GM12878 (cell line): ENCODE data around the gene CCNJL. TPM values are rescaled to one million over a fixed set of nuclear protein-coding genes. Genes with fewer than 3 reads are reported as not detected.

Source experiments
- ATAC-seq: fragments of 200-7000 bp; cut with Tn5 transposase; 3 replicates; pipeline ENCODE4 v1.9.1; 2020; ENCODE audit warnings: mild to moderate bottlenecking, moderate library complexity
- BruUV-seq: library from RNA; stranded (reverse); fragments of 400-500 nt; replicated peaks from 2 replicates; lab custom pipeline; 2021; lab: Mats Ljungman, UMichigan
- CTCF ChIA-PET: fragments of 300-600 bp; sonication (Branson Sonifier 250); formaldehyde crosslinking; extraction: SDS; loops from one replicate; lab custom pipeline; 2021; ENCODE audit warnings: inconsistent platforms; lab: Yijun Ruan, JAX
- POLR2A ChIA-PET: fragments of 350-600 bp; formaldehyde crosslinking; extraction: SDS; loops from one replicate; lab custom pipeline; 2021; ENCODE audit warnings: inconsistent platforms; lab: Charles Lee
- RAD21 ChIA-PET: fragments of 300-600 bp; sonication (Branson Sonifier 250); formaldehyde crosslinking; loops from one replicate; lab custom pipeline; 2023; ENCODE audit warnings: antibody characterized with exemption; ENCODE audit not compliant: unreplicated experiment; lab: Charles Lee
- SMC1A ChIA-PET: fragments of 300-600 bp; sonication (Branson Sonifier 250); formaldehyde crosslinking; loops from one replicate; lab custom pipeline; 2023; ENCODE audit not compliant: unreplicated experiment, uncharacterized antibody; lab: Charles Lee
- DNase-seq: peaks from one replicate; pipeline ENCODE4 v3.0.0-alpha.2; 2011; ENCODE audit warnings: low read depth, low spot score
- FAIRE-seq: peaks from 3 replicates; lab custom pipeline; 2011; peaks lifted over from hg19 to GRCh38; lab: Jason Lieb, UNC
- H2AFZ ChIP-seq: 2 replicates; pipeline ENCODE4 v1.6.0; 2011; ENCODE audit warnings: low read depth, low read length, control low read depth; ENCODE audit not compliant: control insufficient read depth
- H3K27ac ChIP-seq: 2 replicates; pipeline ENCODE4 v1.5.1; 2011; ENCODE audit warnings: control low read depth; ENCODE audit not compliant: control insufficient read depth, insufficient read depth
- H3K27me3 ChIP-seq, 2 experiments: replicated peaks in 1 of 2; 2 replicates each; pipeline versions ENCODE4 v1.6.0 to v1.6.1; 2011; ENCODE audit warnings: low read length in 1 of 2; ENCODE audit not compliant: control insufficient read depth in 2 of 2, insufficient read depth in 2 of 2
- H3K36me3 ChIP-seq, 2 experiments: 2 replicates each; pipeline ENCODE4 v1.5.1; 2011; ENCODE audit warnings: low read length in 1 of 2; ENCODE audit not compliant: control insufficient read depth in 2 of 2, insufficient read depth in 2 of 2
- H3K4me1 ChIP-seq: 2 replicates; pipeline ENCODE4 v1.6.1; 2011; ENCODE audit warnings: mild to moderate bottlenecking, low read length, moderate library complexity, mixed read lengths; ENCODE audit not compliant: control insufficient read depth, insufficient read depth
- H3K4me2 ChIP-seq: 2 replicates; pipeline ENCODE4 v1.6.0; 2011; ENCODE audit warnings: control low read depth; ENCODE audit not compliant: control insufficient read depth, insufficient read depth
- H3K4me3 ChIP-seq: fragments of 200-600 bp; sonication (generic); 2 replicates; pipeline ENCODE4 v1.5.1; 2016
- H3K79me2 ChIP-seq: 2 replicates; pipeline ENCODE4 v1.6.0; 2011; ENCODE audit warnings: low read length; ENCODE audit not compliant: control insufficient read depth, insufficient read depth
- H3K9ac ChIP-seq: 2 replicates; pipeline ENCODE4 v1.8.0; 2011; ENCODE audit warnings: low read length, control low read depth, mixed read lengths; ENCODE audit not compliant: control insufficient read depth, insufficient read depth
- H3K9me3 ChIP-seq: replicated peaks from 3 replicates; pipeline ENCODE4 v1.5.1; 2011; ENCODE audit warnings: mild to moderate bottlenecking, low read length; ENCODE audit not compliant: control insufficient read depth, insufficient read depth
- H4K20me1 ChIP-seq: 2 replicates; pipeline ENCODE4 v1.6.0; 2011; ENCODE audit not compliant: control insufficient read depth, insufficient read depth
- BCL3 ChIP-seq: IDR thresholded peaks from 2 replicates; pipeline ENCODE4 v1.6.1; 2011; ENCODE audit warnings: borderline replicate concordance, low read depth, mild to moderate bottlenecking, moderate library complexity, low read length; ENCODE audit not compliant: insufficient read depth, poor library complexity, severe bottlenecking
- CEBPB ChIP-seq, 2 experiments: fragments of 150-350 bp in 1 of 2; IDR thresholded peaks; 2 replicates each; pipeline ENCODE4 v1.6.1; 2012 to 2014; ENCODE audit warnings: low read depth in 2 of 2, low read length in 2 of 2, borderline replicate concordance in 1 of 2, inconsistent platforms in 1 of 2
- CHD1 ChIP-seq: IDR thresholded peaks from 2 replicates; pipeline ENCODE4 v1.6.1; 2012; ENCODE audit warnings: low read depth, low read length, improper control_type of control experiment
- KLF5 ChIP-seq: fragments of 450-650 bp; IDR thresholded peaks from 2 replicates; pipeline ENCODE4 v1.6.1; 2014; ENCODE audit warnings: mild to moderate bottlenecking; ENCODE audit not compliant: partially characterized antibody
- MEF2A ChIP-seq: IDR thresholded peaks from 2 replicates; pipeline ENCODE4 v1.6.1; 2011; ENCODE audit warnings: low read depth, mild to moderate bottlenecking, low read length, moderate library complexity; ENCODE audit not compliant: insufficient read depth
- MYC ChIP-seq: IDR thresholded peaks from 2 replicates; pipeline ENCODE4 v1.6.1; 2011; ENCODE audit warnings: mild to moderate bottlenecking, low read length, moderate library complexity, inconsistent platforms; ENCODE audit not compliant: insufficient read depth, insufficient replicate concordance, insufficient read length, severe bottlenecking
- NRF1 ChIP-seq: conservative IDR thresholded peaks from 2 replicates; pipeline ENCODE4 v1.6.1; 2011; ENCODE audit warnings: mild to moderate bottlenecking, low read depth, low read length, improper control_type of control experiment
- POLR2AphosphoS2 ChIP-seq: IDR thresholded peaks from 2 replicates; pipeline ENCODE4 v1.6.1; 2011; ENCODE audit warnings: low read depth, mild to moderate bottlenecking, low read length, improper control_type of control experiment, moderate library complexity
- TCF7 ChIP-seq: IDR thresholded peaks from 2 replicates; pipeline ENCODE4 v1.6.1; 2014; ENCODE audit warnings: antibody characterized with exemption, borderline replicate concordance
- WRNIP1 ChIP-seq: IDR thresholded peaks from 2 replicates; pipeline ENCODE4 v1.6.1; 2011; ENCODE audit warnings: low read depth, low read length, improper control_type of control experiment, borderline replicate concordance
- ZNF687 ChIP-seq: fragments of 450-650 bp; IDR thresholded peaks from 2 replicates; pipeline ENCODE4 v1.6.1; 2017; ENCODE audit warnings: mild to moderate bottlenecking, moderate library complexity
- WGBS: methylation state at CpG from one replicate; pipeline ENCODE4 v1.1.6; 2016; ENCODE audit warnings: low lambda C conversion rate; ENCODE audit not compliant: insufficient replicate concordance, insufficient coverage; ENCODE audit errors: missing lambda C conversion rate; 5-methylcytosine and 5-hydroxymethylcytosine counted together
- in situ Hi-C: fragments of 300-500 bp; cut with MboI; formaldehyde crosslinking; loops from 9 replicates; pipeline ENCODE4 v1.14.3; 2018; ENCODE audit warnings: mixed read lengths
- intact Hi-C: fragments of 100-400 bp; cut with micrococcal nuclease; formaldehyde crosslinking; loops from one replicate; pipeline ENCODE4 v1.14.2; 2022; ENCODE audit not compliant: unreplicated experiment
- polyA plus RNA-seq, 11 experiments: library from polyadenylated mRNA; depleted of rRNA in 4 of 11; unstranded in 6 of 11; stranded (reverse) in 5 of 11; fragments of >200 nt; fragmentation: Nextera tagmentation in 4 of 11; fragmentation: Illumina TruSeq in 1 of 11; extraction: Ambion mirVana in 4 of 11; extraction: Trizol in 1 of 11; gene quantifications; 1 replicate in 1 of 11; 2 replicates in 10 of 11; pipeline versions ENCODE4 v1.2.1 to v1.2.3, GENCODE V29; 2011 to 2016; ENCODE audit warnings: inconsistent platforms in 2 of 11, missing spikeins in 2 of 11, low read depth in 1 of 11
- total RNA-seq, 4 experiments: library from RNA; depleted of rRNA in 3 of 4; stranded (reverse); fragments of >200 nt in 3 of 4; fragmentation: Illumina TruSeq in 1 of 4; extraction: Trizol in 1 of 4; gene quantifications; 2 replicates each; pipeline versions ENCODE4 v1.2.1 to v1.2.3, GENCODE V29; 2013 to 2021

Gene CCNJL
- total and polyA plus RNA-seq, 10 of the 15 experiments (the other 5 are each of a cell fraction or from before 2014, with no cell fraction given), result 0.09 to 0.20 (median 0.10) TPM; not detected in 7

GRCh38 chr5:160266044-160266443 lies 46.3 kb downstream of the CCNJL start:
- in situ Hi-C loops, result no loop called here
- H3K79me2 ChIP-seq, result no peaks in the 10 kb centered on the region
- DNase-seq, result no peak
- H3K4me1 ChIP-seq, result peaks cover 3% of the 10 kb centered on the region
- no peak overlapping the region for H3K27ac ChIP-seq
- TF ChIP-seq MEF2A (no peak), NRF1 (no peak), TCF7 (no peak), WRNIP1 (no peak), BCL3 (no peak), CEBPB (IDR thresholded peaks at IDR 0.05; ENCODE audit: borderline replicate concordance in 1 of 2, low read depth in 2 of 2, low read length in 2 of 2) (no peak), MYC (no peak), ZNF687 (no peak), CHD1 (no peak), POLR2AphosphoS2 (no peak), KLF5 (no peak)
- TF ChIP-seq, all 136 proteins: peak for 0
- ATAC-seq, result no peak
- 16% methylated on average over 5 of the region's 5 CpGs for WGBS
- CTCF ChIA-PET, result interaction anchor here (0.6 kb wide), 1 partner anchor 36 kb away, joined by 3 read pairs; no protein-coding TSS in a partner anchor
- Histone ChIP-seq H3K4me3 (no peak overlapping the region), H3K36me3 (no peaks in the 10 kb centered on the region), H3K9me3 (no peaks in the 10 kb centered on the region), H3K9ac (no peak overlapping the region), H4K20me1 (no peaks in the 10 kb centered on the region), H3K4me2 (no peak overlapping the region), H3K27me3 (no peaks in the 10 kb centered on the region; a peak in 1 of 4 replicates), H2AFZ (no peak overlapping the region)
- POLR2A ChIA-PET, result interaction anchor here (1.0 kb wide), 1 partner anchor 62 kb away, joined by 3 read pairs; no protein-coding TSS in a partner anchor
- intact Hi-C loops, result no loop called here
- SMC1A ChIA-PET, result interaction anchor here (0.6 to 1.1 kb wide), 2 partner anchors 19 to 21 kb away, joined by 3 to 4 read pairs; no protein-coding TSS in a partner anchor
- RAD21 ChIA-PET, result no interaction called here
- no TSS peak for BruUV-seq
- FAIRE-seq, result no peak
